ENCODE measurements around the gene MAP2K5.

Gene MAP2K5

DNA sequence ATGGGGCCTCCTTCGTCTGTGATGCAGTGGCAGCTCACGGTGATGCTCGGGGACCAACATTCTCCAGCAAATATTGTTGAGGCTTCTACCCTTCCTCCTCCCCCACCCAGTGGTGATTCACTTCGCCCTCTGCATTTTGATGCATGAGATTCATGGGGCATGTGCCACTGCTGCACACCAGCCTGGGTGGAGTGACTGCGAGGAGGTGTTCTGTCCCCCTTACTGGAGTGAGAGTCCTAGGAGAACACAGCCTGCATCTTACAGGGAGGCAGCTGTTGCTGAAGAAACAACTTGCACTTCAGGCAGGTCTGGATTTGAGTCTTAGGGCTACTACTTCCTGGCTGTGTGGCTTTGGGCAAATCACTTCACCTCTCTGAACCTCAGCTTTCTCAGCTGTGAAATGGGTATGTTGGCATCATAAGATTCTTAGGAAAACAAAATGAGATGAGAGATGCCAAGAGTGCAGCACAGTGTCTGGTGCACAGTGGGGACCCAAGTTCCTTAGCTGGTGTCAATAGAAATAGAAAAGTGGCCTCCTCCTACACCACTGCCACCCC, 272.6 kb downstream of the MAP2K5 start:
- H3K79me2 ChIP-seq (ENCODE audit: low read length) = no peaks in the 10 kb centered on the region
- H3K4me2 ChIP-seq (ENCODE audit: low read depth, low read length) = no peak overlapping the region
- no peak overlapping the region for H3K9ac ChIP-seq (ENCODE audit: low read length)
- no peaks in the 10 kb centered on the region for H3F3A ChIP-seq (ENCODE audit: insufficient read depth, low read length)
- H3K9me2 ChIP-seq (replicated peaks; ENCODE audit: insufficient read depth, low read length) = no peaks in the 10 kb centered on the region
- no peak overlapping the region for H2AFZ ChIP-seq (ENCODE audit: low read length)
- H3K9me3 ChIP-seq (replicated peaks; ENCODE audit: insufficient read depth, low read length) = no peaks in the 10 kb centered on the region
- TF ChIP-seq EZH2 (optimal IDR thresholded peaks at IDR 0.05; ENCODE audit: low read depth, low read length) = no peak
- no peak for TF ChIP-seq CTCF (IDR thresholded peaks at IDR 0.05; ENCODE audit: low read length)
- no peak for TF ChIP-seq EZH2phosphoT487 (IDR thresholded peaks at IDR 0.05; ENCODE audit: low read length)
- H3K4me3 ChIP-seq (ENCODE audit: low read length) = no peak overlapping the region
- H3K36me3 ChIP-seq (replicated peaks; ENCODE audit: insufficient read depth, low read length) = no peaks in the 10 kb centered on the region
- no peaks in the 10 kb centered on the region for H3K27me3 ChIP-seq (replicated peaks; ENCODE audit: insufficient read depth, low read length)
- no peaks in the 10 kb centered on the region for H3K4me1 ChIP-seq (ENCODE audit: low read length)
- H3K27ac ChIP-seq (ENCODE audit: low read length) = no peak overlapping the region
- H4K20me1 ChIP-seq (ENCODE audit: insufficient read depth, low read length) = no peaks in the 10 kb centered on the region
- DNase-seq = no peak

GRCh38 chr15:67816668-67817067, 274.2 kb downstream of the MAP2K5 start:
- Histone ChIP-seq H3K79me2 (ENCODE audit: low read length) (no peaks in the 10 kb centered on the region), H3K27ac (ENCODE audit: low read length) (no peak overlapping the region), H3K9me2 (replicated peaks; ENCODE audit: insufficient read depth, low read length) (no peaks in the 10 kb centered on the region), H3K4me3 (ENCODE audit: low read length) (no peak overlapping the region), H3K4me2 (ENCODE audit: low read depth, low read length) (no peak overlapping the region), H3K9ac (ENCODE audit: low read length) (no peak overlapping the region), H3K27me3 (replicated peaks; ENCODE audit: insufficient read depth, low read length) (peaks cover 8% of the 10 kb centered on the region), H3F3A (ENCODE audit: insufficient read depth, low read length) (no peaks in the 10 kb centered on the region), H3K4me1 (ENCODE audit: low read length) (no peaks in the 10 kb centered on the region), H4K20me1 (ENCODE audit: insufficient read depth, low read length) (no peaks in the 10 kb centered on the region), H3K36me3 (replicated peaks; ENCODE audit: insufficient read depth, low read length) (no peaks in the 10 kb centered on the region), H2AFZ (ENCODE audit: low read length) (no peak overlapping the region), H3K9me3 (replicated peaks; ENCODE audit: insufficient read depth, low read length) (no peaks in the 10 kb centered on the region)
- TF ChIP-seq EZH2phosphoT487 (IDR thresholded peaks at IDR 0.05; ENCODE audit: low read length) (no peak), EZH2 (optimal IDR thresholded peaks at IDR 0.05; ENCODE audit: low read depth, low read length) (no peak)
- no peak for DNase-seq

DNA sequence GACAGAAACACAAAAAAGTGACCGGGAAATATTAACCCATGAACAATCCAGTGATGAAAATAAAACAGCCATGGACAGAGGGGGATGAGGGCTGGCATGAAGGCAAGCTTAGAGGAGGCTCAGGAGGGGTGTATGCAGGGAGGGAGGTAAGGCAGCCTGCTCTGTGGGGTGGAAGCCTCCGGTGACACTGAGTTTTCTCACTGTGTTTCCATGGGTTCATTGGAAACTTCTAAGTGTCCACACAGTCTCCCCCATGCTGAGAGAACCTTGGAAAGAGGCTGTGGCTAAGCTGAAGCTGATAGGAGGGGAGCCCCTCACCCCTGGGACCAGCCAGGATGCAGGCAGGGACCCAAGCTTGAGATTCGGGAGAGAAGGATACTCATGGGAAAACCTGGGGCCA, 276.0 kb downstream of the MAP2K5 start:
- peaks cover 22% of the 10 kb centered on the region for H3K27me3 ChIP-seq (replicated peaks; ENCODE audit: insufficient read depth, low read length)
- no peak overlapping the region for H3K4me2 ChIP-seq (ENCODE audit: low read depth, low read length)

More for the DNA sequence above, 276.0 kb downstream of the MAP2K5 start:
- H3K9me2 ChIP-seq (replicated peaks; ENCODE audit: insufficient read depth, low read length) = no peaks in the 10 kb centered on the region
- no peaks in the 10 kb centered on the region for H3K79me2 ChIP-seq (ENCODE audit: low read length)
- no peak for DNase-seq
- TF ChIP-seq EZH2phosphoT487 (IDR thresholded peaks at IDR 0.05; ENCODE audit: low read length) = no peak
- no peak for TF ChIP-seq CTCF (IDR thresholded peaks at IDR 0.05; ENCODE audit: low read length)
- TF ChIP-seq EZH2 (optimal IDR thresholded peaks at IDR 0.05; ENCODE audit: low read depth, low read length) = no peak
- no peak overlapping the region for H3K9ac ChIP-seq (ENCODE audit: low read length)
- no peaks in the 10 kb centered on the region for H3F3A ChIP-seq (ENCODE audit: insufficient read depth, low read length)
- no peaks in the 10 kb centered on the region for H3K9me3 ChIP-seq (replicated peaks; ENCODE audit: insufficient read depth, low read length)
- H4K20me1 ChIP-seq (ENCODE audit: insufficient read depth, low read length) = no peaks in the 10 kb centered on the region
- H2AFZ ChIP-seq (ENCODE audit: low read length) = no peak overlapping the region
- H3K36me3 ChIP-seq (replicated peaks; ENCODE audit: insufficient read depth, low read length) = no peaks in the 10 kb centered on the region
- no peak overlapping the region for H3K27ac ChIP-seq (ENCODE audit: low read length)
- no peaks in the 10 kb centered on the region for H3K4me1 ChIP-seq (ENCODE audit: low read length)
- no peak overlapping the region for H3K4me3 ChIP-seq (ENCODE audit: low read length)

Data from MM.1S (cell line).